ENCODE data around the gene ADGRD2. TPM values are rescaled to one million over a fixed set of nuclear protein-coding genes. Genes with fewer than 3 reads are reported as not detected.
A peak's percentile ranks its signal among the peaks of the same experiment; 100 is the strongest.

ADGRD2 gene
- total and polyA plus RNA-seq, 10 donors: 0.15 to 0.50 (median 0.25) TPM; not detected in 5

- TF ChIP-seq POLR2AphosphoS5 (IDR thresholded peaks at IDR 0.05): peak; percentile 30 to 71 (median 54)
- TF ChIP-seq CTCF (IDR thresholded peaks at IDR 0.05 in 8 of 11, conservative IDR thresholded peaks at IDR 0.05 in 3 of 11): no peak
- no peak for TF ChIP-seq POLR2A (IDR thresholded peaks at IDR 0.05)
- intact Hi-C loops (cut with DNase I; ENCODE audit: low total_unique reads): loop anchor here (10.0 kb wide), 1 partner anchor 69 kb away; no protein-coding TSS in a partner anchor
- Histone ChIP-seq H3K9me3 (no peaks in the 10 kb centered on the region), H3K4me3 (peak overlapping the region in 1 of 8 donors; percentile 76), H3K4me1 (peaks cover 2 to 91% (median 50%) of the 10 kb centered on the region in 6 donors), H3K27ac (peak overlapping the region in 5 of 8 donors; percentile 70 to 89 (median 81)), H3K27me3 (replicated peaks in 1 of 7) (peaks cover 0 to 24% (median 0%) of the 10 kb centered on the region in 7 donors), H3K36me3 (peaks cover 0 to 21% (median 0%) of the 10 kb centered on the region in 6 donors)
- no peak for DNase-seq
- WGBS, 5 donors: 62 to 78% (median 70%) methylated on average over 8 to 18 of the region's 18 CpGs
These were observed 43.7 kb downstream of the ADGRD2 start for GRCh38 chr9:124493794-124494479.

- Histone ChIP-seq H3K4me1 (peaks cover 2 to 92% (median 49%) of the 10 kb centered on the region in 6 donors), H3K27ac (peak overlapping the region in 7 of 8 donors; percentile 19 to 89 (median 71)), H3K9me3 (no peaks in the 10 kb centered on the region), H3K4me3 (peak overlapping the region in 2 of 8 donors; percentile 67 to 76), H3K36me3 (peaks cover 0 to 26% (median 0%) of the 10 kb centered on the region in 6 donors), H3K27me3 (replicated peaks in 1 of 7) (peaks cover 0 to 23% (median 0%) of the 10 kb centered on the region in 7 donors)
- 49 to 64% (median 55%) methylated on average over 20 to 31 of the region's 31 CpGs for WGBS, 5 donors
- intact Hi-C loops (cut with DNase I; ENCODE audit: low total_unique reads): loop anchor here (10.0 kb wide), 1 partner anchor 71 kb away; no protein-coding TSS in a partner anchor
- DNase-seq: no peak
- TF ChIP-seq POLR2AphosphoS5 (IDR thresholded peaks at IDR 0.05) (peak in 2 of 3 donors; percentile 49 to 52), POLR2A (IDR thresholded peaks at IDR 0.05) (no peak)
These were observed 45.1 kb downstream of the ADGRD2 start for GRCh38 chr9:124495126-124496074.

GRCh38 chr9:124496075-124496449 is 45.8 kb downstream of the ADGRD2 start:
- peaks cover 0 to 26% (median 0%) of the 10 kb centered on the region in 7 donors for H3K27me3 ChIP-seq (replicated peaks in 1 of 7)
- WGBS, 5 donors: 21 to 43% (median 26%) methylated on average over 2 to 3 of the region's 3 CpGs
- intact Hi-C loops (cut with DNase I; ENCODE audit: low total_unique reads): loop anchor here (10.0 kb wide), 1 partner anchor 71 kb away; no protein-coding TSS in a partner anchor
- H3K4me3 ChIP-seq: peak overlapping the region in 3 of 8 donors; percentile 4 to 76 (median 67)
- peaks cover 0 to 22% (median 0%) of the 10 kb centered on the region in 6 donors for H3K36me3 ChIP-seq
- H3K27ac ChIP-seq: peak overlapping the region in 6 of 8 donors; percentile 38 to 89 (median 76)
- TF ChIP-seq POLR2AphosphoS5 (IDR thresholded peaks at IDR 0.05) (no peak), POLR2A (IDR thresholded peaks at IDR 0.05) (no peak), CTCF (IDR thresholded peaks at IDR 0.05 in 8 of 11, conservative IDR thresholded peaks at IDR 0.05 in 3 of 11) (no peak)
- H3K4me1 ChIP-seq: peaks cover 2 to 91% (median 47%) of the 10 kb centered on the region in 6 donors
- no peak for DNase-seq
- no peaks in the 10 kb centered on the region for H3K9me3 ChIP-seq

GRCh38 chr9:124496463-124496862 is 46.2 kb downstream of the ADGRD2 start:
- intact Hi-C loops (cut with DNase I; ENCODE audit: low total_unique reads): loop anchor here (10.0 kb wide), 1 partner anchor 72 kb away; no protein-coding TSS in a partner anchor
- no peak for DNase-seq
- Histone ChIP-seq H3K4me3 (peak overlapping the region in 3 of 8 donors; percentile 4 to 76 (median 67)), H3K4me1 (peaks cover 2 to 91% (median 45%) of the 10 kb centered on the region in 6 donors), H3K9me3 (no peaks in the 10 kb centered on the region), H3K36me3 (peaks cover 0 to 19% (median 0%) of the 10 kb centered on the region in 6 donors), H3K27me3 (replicated peaks in 1 of 7) (peaks cover 0 to 28% (median 0%) of the 10 kb centered on the region in 7 donors), H3K27ac (peak overlapping the region in 6 of 8 donors; percentile 29 to 89 (median 76))
- TF ChIP-seq POLR2A (IDR thresholded peaks at IDR 0.05) (no peak), POLR2AphosphoS5 (IDR thresholded peaks at IDR 0.05) (peak in 2 of 3 donors; percentile 38 to 45), CTCF (IDR thresholded peaks at IDR 0.05 in 8 of 11, conservative IDR thresholded peaks at IDR 0.05 in 3 of 11) (no peak)
- 44 to 63% (median 54%) methylated on average over 5 to 15 of the region's 15 CpGs for WGBS, 5 donors
